ENCODE measurements around the gene NSUN4. TPM values are rescaled to one million over a fixed set of nuclear protein-coding genes. Genes with fewer than 3 reads are reported as not detected.

Gene NSUN4
- 19.6 TPM for polyA plus RNA-seq (2012; ENCODE audit: missing spikeins)

- peak; percentile 87 for TF ChIP-seq POLR2AphosphoS5 (IDR thresholded peaks at IDR 0.05; ENCODE audit: low read depth, low read length)
- TF ChIP-seq POLR2A (IDR thresholded peaks at IDR 0.05; ENCODE audit: low read depth, low read length) = peak; percentile 88
- peak; percentile 96 for TF ChIP-seq TAF1 (IDR thresholded peaks at IDR 0.05; ENCODE audit: borderline replicate concordance, low read depth, low read length)
- peak; percentile 78 for DNase-seq (ENCODE audit: insufficient read length)
- FAIRE-seq = peak; percentile 98
Measured at GRCh38 chr1:46340404-46341221, at the start of gene NSUN4. TSS of gene NSUN4 (plus strand) at chr1:46340807. CDS start at chr1:46340827, 20 bp downstream.

- DNase-seq (ENCODE audit: insufficient read length) (no peak), FAIRE-seq (no peak)
- no peak for TF ChIP-seq TAF1 (IDR thresholded peaks at IDR 0.05; ENCODE audit: borderline replicate concordance, low read depth, low read length)
- TF ChIP-seq POLR2AphosphoS5 (IDR thresholded peaks at IDR 0.05; ENCODE audit: low read depth, low read length) = no peak
- no peak for TF ChIP-seq POLR2A (IDR thresholded peaks at IDR 0.05; ENCODE audit: low read depth, low read length)
Measured at GRCh38 chr1:46295306-46295705, 45.3 kb upstream of the NSUN4 start.

GRCh38 chr1:46298387-46298786, 42.2 kb upstream of the NSUN4 start:
- no peak for DNase-seq (ENCODE audit: insufficient read length)
- FAIRE-seq = no peak
- TF ChIP-seq TAF1 (IDR thresholded peaks at IDR 0.05; ENCODE audit: borderline replicate concordance, low read depth, low read length) (no peak), POLR2AphosphoS5 (IDR thresholded peaks at IDR 0.05; ENCODE audit: low read depth, low read length) (no peak), POLR2A (IDR thresholded peaks at IDR 0.05; ENCODE audit: low read depth, low read length) (no peak)

- FAIRE-seq (no peak), DNase-seq (ENCODE audit: insufficient read length) (no peak)
- TF ChIP-seq POLR2A (IDR thresholded peaks at IDR 0.05; ENCODE audit: low read depth, low read length) (no peak), TAF1 (IDR thresholded peaks at IDR 0.05; ENCODE audit: borderline replicate concordance, low read depth, low read length) (no peak), POLR2AphosphoS5 (IDR thresholded peaks at IDR 0.05; ENCODE audit: low read depth, low read length) (no peak)
Measured at GRCh38 chr1:46300673-46301405, 39.8 kb upstream of the NSUN4 start.

GRCh38 chr1:46301406-46301807, 39.2 kb upstream of the NSUN4 start:
- DNase-seq (ENCODE audit: insufficient read length) (no peak), FAIRE-seq (no peak)
- TF ChIP-seq POLR2AphosphoS5 (IDR thresholded peaks at IDR 0.05; ENCODE audit: low read depth, low read length) (no peak), POLR2A (IDR thresholded peaks at IDR 0.05; ENCODE audit: low read depth, low read length) (no peak)

- TF ChIP-seq POLR2AphosphoS5 (IDR thresholded peaks at IDR 0.05; ENCODE audit: low read depth, low read length) (no peak), POLR2A (IDR thresholded peaks at IDR 0.05; ENCODE audit: low read depth, low read length) (no peak), TAF1 (IDR thresholded peaks at IDR 0.05; ENCODE audit: borderline replicate concordance, low read depth, low read length) (no peak)
- FAIRE-seq (no peak), DNase-seq (ENCODE audit: insufficient read length) (peak; percentile 76)
Measured at GRCh38 chr1:46301808-46302640, 38.6 kb upstream of the NSUN4 start.

- DNase-seq (ENCODE audit: insufficient read length) (peak; percentile 40), FAIRE-seq (no peak)
- TF ChIP-seq POLR2AphosphoS5 (IDR thresholded peaks at IDR 0.05; ENCODE audit: low read depth, low read length) (no peak), POLR2A (IDR thresholded peaks at IDR 0.05; ENCODE audit: low read depth, low read length) (no peak), TAF1 (IDR thresholded peaks at IDR 0.05; ENCODE audit: borderline replicate concordance, low read depth, low read length) (no peak)
Measured at GRCh38 chr1:46302641-46303037, 38.0 kb upstream of the NSUN4 start.

- TF ChIP-seq POLR2A (IDR thresholded peaks at IDR 0.05; ENCODE audit: low read depth, low read length) (peak; percentile 73; the same call in 1 of the 2 replicates), POLR2AphosphoS5 (IDR thresholded peaks at IDR 0.05; ENCODE audit: low read depth, low read length) (peak; percentile 83), TAF1 (IDR thresholded peaks at IDR 0.05; ENCODE audit: borderline replicate concordance, low read depth, low read length) (peak; percentile 89)
- DNase-seq (ENCODE audit: insufficient read length) (peak; percentile 81), FAIRE-seq (peak; percentile 90)
Measured at GRCh38 chr1:46303038-46303871, 37.4 kb upstream of the NSUN4 start, which contains the start of the genes LRRC41 and UQCRH. TSS of gene LRRC41 (minus strand) at chr1:46303616. CDS start at chr1:46303322, 294 bp downstream. TSS of gene UQCRH (plus strand) at chr1:46303698. CDS start at chr1:46303767, 69 bp downstream.

- FAIRE-seq = no peak
Measured at GRCh38 chr1:46303872-46304326, 36.7 kb upstream of the NSUN4 start.

GRCh38 chr1:46306159-46306530, 34.5 kb upstream of the NSUN4 start:
- no peak for DNase-seq (ENCODE audit: insufficient read length)
- TF ChIP-seq TAF1 (IDR thresholded peaks at IDR 0.05; ENCODE audit: borderline replicate concordance, low read depth, low read length) (no peak), POLR2A (IDR thresholded peaks at IDR 0.05; ENCODE audit: low read depth, low read length) (no peak), POLR2AphosphoS5 (IDR thresholded peaks at IDR 0.05; ENCODE audit: low read depth, low read length) (no peak)
- no peak for FAIRE-seq

More at GRCh38 chr1:46303872-46304326, 36.7 kb upstream of the NSUN4 start:
- no peak for DNase-seq (ENCODE audit: insufficient read length)
- TF ChIP-seq TAF1 (IDR thresholded peaks at IDR 0.05; ENCODE audit: borderline replicate concordance, low read depth, low read length) (0 out of 2 replicates have a peak, but pooled peaks have one; percentile 7), POLR2AphosphoS5 (IDR thresholded peaks at IDR 0.05; ENCODE audit: low read depth, low read length) (no peak)
